ENCODE results near the gene AKIRIN2. TPM values are rescaled to one million over a fixed set of nuclear protein-coding genes. Genes with fewer than 3 reads are reported as not detected.

The AKIRIN2 gene
- total and polyA plus RNA-seq, 10 of the 15 experiments (the other 5 are each of a cell fraction or from before 2014, with no cell fraction given), result 12.7 to 82.2 (median 42.6) TPM

DNA sequence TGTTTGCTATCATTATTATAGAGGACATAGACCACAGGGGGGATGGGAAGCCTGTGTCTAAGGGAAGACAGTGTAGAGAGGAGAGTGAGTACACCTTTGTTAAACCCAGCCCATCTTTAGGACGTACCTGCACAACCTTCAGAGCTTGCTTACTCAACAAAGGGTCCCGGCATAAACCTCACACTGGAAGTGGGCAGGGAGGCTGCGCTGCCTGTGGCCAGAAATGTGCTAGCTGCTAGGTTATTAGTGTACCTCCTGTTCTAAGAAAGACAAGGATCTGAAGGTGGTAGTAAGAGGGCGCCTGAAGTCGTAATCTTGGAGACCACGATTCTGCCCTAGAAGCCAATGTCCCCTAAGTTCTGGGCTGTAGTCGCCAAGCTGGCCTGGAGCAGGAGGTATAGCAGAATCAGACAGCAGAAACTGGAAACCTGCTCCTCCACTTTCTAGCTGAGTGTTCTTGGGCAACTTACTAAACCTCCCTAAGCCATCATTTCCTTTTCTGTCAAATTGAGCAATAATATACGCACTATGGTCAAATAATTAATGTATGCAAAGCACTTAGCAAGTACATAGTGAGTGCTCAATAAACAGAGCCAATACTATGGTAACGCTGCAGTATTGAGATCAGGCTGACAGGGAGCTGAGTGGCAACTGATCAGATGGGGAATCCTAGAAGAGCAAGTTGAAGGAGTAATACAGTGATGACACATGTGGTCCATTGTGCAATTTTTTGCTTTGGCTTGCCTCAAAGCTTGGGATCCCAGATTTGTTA lies 16.8 kb upstream of the AKIRIN2 start:
- H3K9me3 ChIP-seq (replicated peaks; ENCODE audit: control insufficient read depth, insufficient read depth, low read length), result no peaks in the 10 kb centered on the region
- no peak overlapping the region for H3K4me3 ChIP-seq
- H3K27me3 ChIP-seq (replicated peaks in 1 of 2; ENCODE audit: control insufficient read depth in 2 of 2, insufficient read depth in 2 of 2, low read length in 1 of 2), result no peaks in the 10 kb centered on the region
- intact Hi-C loops (cut with micrococcal nuclease; ENCODE audit: unreplicated experiment), result no loop called here
- no peaks in the 10 kb centered on the region for H4K20me1 ChIP-seq (ENCODE audit: control insufficient read depth, insufficient read depth)
- H3K79me2 ChIP-seq (ENCODE audit: control insufficient read depth, insufficient read depth, low read length), result no peaks in the 10 kb centered on the region
- SMC1A ChIA-PET (ENCODE audit: uncharacterized antibody, unreplicated experiment), result interaction anchor here (0.7 to 2.5 kb wide), 10 partner anchors 10 to 1242 kb away, joined by 3 to 8 read pairs (median 4); partner anchors contain the start of gene AKIRIN2
- FAIRE-seq (no peak), DNase-seq (ENCODE audit: low read depth, low spot score) (no peak), ATAC-seq (no peak)
- RAD21 ChIA-PET (ENCODE audit: unreplicated experiment), result interaction anchor here (0.7 to 2.3 kb wide), 4 partner anchors 13 to 38 kb away, joined by 3 to 7 read pairs (median 4); no protein-coding TSS in a partner anchor
- in situ Hi-C loops (cut with MboI), result no loop called here
- H3K9ac ChIP-seq (ENCODE audit: control insufficient read depth, insufficient read depth, low read length), result no peak overlapping the region
- CTCF ChIA-PET, result interaction anchor here (0.7 to 2.2 kb wide), 2 partner anchors 14 to 21 kb away, joined by 3 to 13 read pairs; no protein-coding TSS in a partner anchor
- 81% methylated on average over 9 of the region's 9 CpGs for WGBS (ENCODE audit: insufficient coverage, insufficient replicate concordance, low lambda C conversion rate, missing lambda C conversion rate)
- peaks cover 22% of the 10 kb centered on the region for H3K4me1 ChIP-seq (ENCODE audit: control insufficient read depth, insufficient read depth, low read length)
- no TSS peak for BruUV-seq (replicated peaks)
- TF ChIP-seq CHD2 (IDR thresholded peaks at IDR 0.05; ENCODE audit: borderline replicate concordance, low read depth, low read length) (no peak), YBX1 (IDR thresholded peaks at IDR 0.05) (no peak), RBBP5 (conservative IDR thresholded peaks at IDR 0.05) (no peak), POU2F2 (IDR thresholded peaks at IDR 0.05; ENCODE audit: borderline replicate concordance, low read depth, low read length) (no peak), HDAC2 (IDR thresholded peaks at IDR 0.05) (no peak), POLR2AphosphoS5 (IDR thresholded peaks at IDR 0.05; ENCODE audit: low read length) (no peak), NFIC (IDR thresholded peaks at IDR 0.05; ENCODE audit: low read depth, low read length) (no peak), NR2F1 (conservative IDR thresholded peaks at IDR 0.05) (no peak), HDAC6 (IDR thresholded peaks at IDR 0.05; ENCODE audit: unreplicated experiment) (no peak)
- TF ChIP-seq, protein P1, sequence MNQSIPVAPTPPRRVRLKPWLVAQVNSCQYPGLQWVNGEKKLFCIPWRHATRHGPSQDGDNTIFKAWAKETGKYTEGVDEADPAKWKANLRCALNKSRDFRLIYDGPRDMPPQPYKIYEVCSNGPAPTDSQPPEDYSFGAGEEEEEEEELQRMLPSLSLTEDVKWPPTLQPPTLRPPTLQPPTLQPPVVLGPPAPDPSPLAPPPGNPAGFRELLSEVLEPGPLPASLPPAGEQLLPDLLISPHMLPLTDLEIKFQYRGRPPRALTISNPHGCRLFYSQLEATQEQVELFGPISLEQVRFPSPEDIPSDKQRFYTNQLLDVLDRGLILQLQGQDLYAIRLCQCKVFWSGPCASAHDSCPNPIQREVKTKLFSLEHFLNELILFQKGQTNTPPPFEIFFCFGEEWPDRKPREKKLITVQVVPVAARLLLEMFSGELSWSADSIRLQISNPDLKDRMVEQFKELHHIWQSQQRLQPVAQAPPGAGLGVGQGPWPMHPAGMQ (IDR thresholded peaks at IDR 0.05; ENCODE audit: borderline replicate concordance), result no peak
- TF ChIP-seq, protein P2, sequence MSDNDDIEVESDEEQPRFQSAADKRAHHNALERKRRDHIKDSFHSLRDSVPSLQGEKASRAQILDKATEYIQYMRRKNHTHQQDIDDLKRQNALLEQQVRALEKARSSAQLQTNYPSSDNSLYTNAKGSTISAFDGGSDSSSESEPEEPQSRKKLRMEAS (IDR thresholded peaks at IDR 0.05; ENCODE audit: low read depth, low read length), result no peak
- no peaks in the 10 kb centered on the region for H3K36me3 ChIP-seq (ENCODE audit: control insufficient read depth in 2 of 2, insufficient read depth in 2 of 2, low read length in 1 of 2)
- POLR2A ChIA-PET, result interaction anchor here (1.2 to 1.6 kb wide), 3 partner anchors 10 to 20 kb away, joined by 3 to 5 read pairs (median 3); partner anchors contain the start of gene AKIRIN2
- no peak overlapping the region for H3K27ac ChIP-seq (ENCODE audit: control insufficient read depth, insufficient read depth)
- H3K4me2 ChIP-seq (ENCODE audit: control insufficient read depth, insufficient read depth), result no peak overlapping the region
- no peak overlapping the region for H2AFZ ChIP-seq (ENCODE audit: control insufficient read depth, low read depth, low read length)

Data from GM12878 (cell line).